ENCODE data around the gene PKP2.

PKP2 gene

GRCh38 chr12:32819424-32819823 lies 77.2 kb downstream of the PKP2 start:
- in situ Hi-C loops (cut with MboI; ENCODE audit: low sequenced_read_pairs): no loop called here

GRCh38 chr12:32811686-32812392 lies 84.7 kb downstream of the PKP2 start:
- in situ Hi-C loops (cut with MboI; ENCODE audit: low sequenced_read_pairs): no loop called here

- in situ Hi-C loops (cut with MboI; ENCODE audit: low sequenced_read_pairs): no loop called here
Measured at GRCh38 chr12:32809846-32810245, 86.7 kb downstream of the PKP2 start.

GRCh38 chr12:32809196-32809595 lies 87.4 kb downstream of the PKP2 start:
- in situ Hi-C loops (cut with MboI; ENCODE audit: low sequenced_read_pairs): no loop called here

- in situ Hi-C loops (cut with MboI; ENCODE audit: low sequenced_read_pairs): no loop called here
Measured at GRCh38 chr12:32804301-32804700, 92.3 kb downstream of the PKP2 start.

- in situ Hi-C loops (cut with MboI; ENCODE audit: low sequenced_read_pairs): no loop called here
Measured at GRCh38 chr12:32801269-32801980, 95.2 kb downstream of the PKP2 start.

GRCh38 chr12:32794281-32794680 lies 102.3 kb downstream of the PKP2 start:
- in situ Hi-C loops (cut with MboI; ENCODE audit: low sequenced_read_pairs): no loop called here

GRCh38 chr12:32789916-32790315 lies 106.7 kb downstream of the PKP2 start:
- in situ Hi-C loops (cut with MboI; ENCODE audit: low sequenced_read_pairs): no loop called here

DNA sequence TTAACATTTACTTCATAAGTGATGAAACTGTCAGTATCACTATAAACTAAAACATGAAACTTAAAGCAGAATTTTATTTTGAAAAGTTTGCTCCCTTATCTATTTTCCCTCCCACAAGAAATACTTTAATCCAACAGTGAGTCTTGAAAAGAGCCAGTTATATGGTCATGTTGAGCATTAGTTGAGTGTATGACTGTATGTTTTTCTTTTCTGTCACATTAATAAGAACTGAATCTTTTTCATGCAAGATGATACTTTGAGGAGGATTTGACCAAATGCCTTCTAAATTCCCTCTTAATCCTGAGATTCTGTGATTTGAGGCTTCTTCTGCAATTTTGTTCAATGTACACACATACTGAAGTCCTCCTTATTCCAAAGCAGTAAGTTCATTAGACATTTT lies 107.1 kb downstream of the PKP2 start:
- in situ Hi-C loops (cut with MboI; ENCODE audit: low sequenced_read_pairs): no loop called here

GRCh38 chr12:32788405-32788804 lies 108.2 kb downstream of the PKP2 start:
- in situ Hi-C loops (cut with MboI; ENCODE audit: low sequenced_read_pairs): no loop called here

- in situ Hi-C loops (cut with MboI; ENCODE audit: low sequenced_read_pairs): no loop called here
Measured at GRCh38 chr12:32785557-32785956, 111.0 kb downstream of the PKP2 start.

GRCh38 chr12:32783029-32783428 lies 113.5 kb downstream of the PKP2 start:
- in situ Hi-C loops (cut with MboI; ENCODE audit: low sequenced_read_pairs): no loop called here

DNA sequence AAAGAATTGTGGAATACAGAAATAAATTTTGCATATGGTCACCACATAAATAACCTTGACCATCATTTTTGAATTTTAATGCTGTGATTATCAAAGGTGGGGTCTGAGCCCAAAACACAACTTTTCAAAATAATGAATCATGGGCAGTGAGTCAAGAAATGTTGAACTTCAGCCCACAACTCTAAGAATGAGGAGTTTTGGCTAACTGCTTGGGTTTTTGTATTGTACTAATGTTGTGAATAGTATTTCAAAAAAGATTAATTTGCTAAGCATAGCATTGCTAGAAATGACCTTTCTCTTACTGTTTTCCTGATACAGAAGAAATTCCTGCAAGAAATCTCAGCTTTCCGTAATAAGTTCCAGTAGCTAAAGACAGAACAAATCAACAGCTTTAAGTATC lies 116.5 kb downstream of the PKP2 start:
- in situ Hi-C loops (cut with MboI; ENCODE audit: low sequenced_read_pairs): no loop called here

DNA sequence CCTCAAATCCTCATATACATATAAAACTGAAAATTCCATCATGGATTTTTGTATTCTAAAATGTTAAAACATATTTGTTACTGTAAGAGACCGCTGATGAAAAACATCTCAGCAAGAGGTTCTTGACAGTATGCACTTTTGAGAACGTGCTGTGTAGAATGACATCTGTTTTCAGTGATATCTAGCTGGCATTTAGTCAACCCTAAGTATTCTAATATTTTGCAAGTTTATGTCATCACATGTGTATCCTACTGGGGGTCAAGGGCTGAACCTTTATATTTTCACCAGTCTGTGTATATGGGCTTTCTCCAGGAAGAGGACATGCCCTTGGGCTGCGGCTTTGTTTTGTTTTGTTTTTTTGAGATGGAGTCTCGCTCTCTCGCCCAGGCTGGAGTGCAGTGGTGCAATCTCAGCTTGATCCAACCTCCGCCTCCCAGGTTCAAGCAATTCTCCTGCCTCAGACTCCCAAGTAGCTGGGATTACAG lies 118.8 kb downstream of the PKP2 start:
- in situ Hi-C loops (cut with MboI; ENCODE audit: low sequenced_read_pairs): no loop called here

GRCh38 chr12:32777159-32777558 lies 119.4 kb downstream of the PKP2 start:
- in situ Hi-C loops (cut with MboI; ENCODE audit: low sequenced_read_pairs): no loop called here

GRCh38 chr12:32776258-32776657 lies 120.3 kb downstream of the PKP2 start:
- in situ Hi-C loops (cut with MboI; ENCODE audit: low sequenced_read_pairs): no loop called here

- in situ Hi-C loops (cut with MboI; ENCODE audit: low sequenced_read_pairs): no loop called here
Measured at GRCh38 chr12:32773691-32774090, 122.9 kb downstream of the PKP2 start.

GRCh38 chr12:32770141-32770540 lies 126.4 kb downstream of the PKP2 start:
- in situ Hi-C loops (cut with MboI; ENCODE audit: low sequenced_read_pairs): no loop called here

- in situ Hi-C loops (cut with MboI; ENCODE audit: low sequenced_read_pairs): no loop called here
Measured at GRCh38 chr12:32768518-32768917, 128.1 kb downstream of the PKP2 start.

DNA sequence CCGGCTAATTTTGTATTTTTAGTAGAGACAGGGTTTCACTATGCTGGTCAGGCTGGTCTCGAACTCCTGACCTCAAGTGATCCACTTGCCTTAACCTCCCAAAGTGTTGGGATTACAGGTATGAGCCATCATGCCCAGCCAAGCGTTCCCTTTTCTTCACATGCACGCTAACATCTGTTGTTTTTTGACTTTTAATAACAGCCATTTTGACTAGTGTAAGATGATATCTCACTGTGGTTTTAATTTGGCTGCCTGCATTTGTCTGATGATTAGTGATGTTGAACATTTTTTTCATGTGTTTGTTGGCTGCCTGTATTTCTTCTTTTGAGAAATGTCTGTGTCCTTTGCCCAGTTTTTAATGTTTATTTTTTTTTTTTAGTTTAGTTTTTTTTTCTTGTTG lies 130.7 kb downstream of the PKP2 start:
- in situ Hi-C loops (cut with MboI; ENCODE audit: low sequenced_read_pairs): no loop called here

GRCh38 chr12:32761716-32762115 lies 134.9 kb downstream of the PKP2 start:
- in situ Hi-C loops (cut with MboI; ENCODE audit: low sequenced_read_pairs): no loop called here

DNA sequence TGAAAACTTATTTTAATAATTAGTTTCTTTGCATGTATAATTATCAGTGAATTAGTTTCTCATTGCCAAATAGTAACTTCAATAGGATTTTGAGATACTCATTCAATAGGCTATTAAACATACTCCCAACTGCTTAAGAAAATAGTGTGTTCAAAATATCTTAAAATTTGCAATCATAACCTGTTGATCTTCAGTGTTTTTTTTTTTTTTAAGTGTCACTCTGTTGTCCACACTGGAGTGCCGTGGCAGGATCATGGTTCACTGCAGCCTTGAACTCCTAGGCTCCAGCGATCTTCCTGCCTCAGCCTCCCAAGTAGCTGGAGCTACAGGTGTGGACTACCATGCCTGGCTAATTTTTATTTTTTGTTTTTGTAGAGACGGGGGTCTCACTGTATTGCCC lies 139.4 kb downstream of the PKP2 start:
- in situ Hi-C loops (cut with MboI; ENCODE audit: low sequenced_read_pairs): loop anchor here (10.0 kb wide), 1 partner anchor 1268 kb away; the partner anchor contains the start of gene ALG10

Data from HL-60/S4 treated with phorbol 12-myristate 13-acetate at 8.2 ng/mL for 4 days and 3 days (cell line).